MCF 10A (cell line): Measurements from ENCODE around the gene SPAG8. TPM values are rescaled to one million over a fixed set of nuclear protein-coding genes. Genes with fewer than 3 reads are reported as not detected.
A peak's percentile ranks its signal among the peaks of the same experiment; 100 is the strongest.

Experiments used
- BruUV-seq: library from RNA; stranded (reverse); fragments of 400-500 nt; replicated peaks from 2 replicates; lab custom pipeline; 2021; lab: Mats Ljungman, UMichigan
- CTCF ChIA-PET: fragments of 300-600 bp; sonication (Branson Sonifier 250); formaldehyde crosslinking; extraction: SDS; loops from one replicate; lab custom pipeline; 2021; ENCODE audit warnings: antibody characterized with exemption, inconsistent platforms; lab: Yijun Ruan, JAX
- POLR2A ChIA-PET: fragments of 300-600, 350-650 bp; sonication (Branson Sonifier 250); formaldehyde crosslinking; extraction: SDS; loops from one replicate; lab custom pipeline; 2020; ENCODE audit warnings: antibody characterized with exemption, inconsistent platforms; lab: Yijun Ruan, JAX
- DNase-seq: peaks from one replicate; pipeline ENCODE4 v3.0.0-alpha.2; 2018; ENCODE audit not compliant: unreplicated experiment
- H3K27ac Mint-ChIP-seq: one replicate; pipeline ENCODE4 v1.8.0; 2022; ENCODE audit warnings: mild to moderate bottlenecking, low read depth, mixed read lengths; ENCODE audit not compliant: unreplicated experiment
- H3K27me3 Mint-ChIP-seq: one replicate; pipeline ENCODE4 v1.8.0; 2022; ENCODE audit warnings: mixed read lengths; ENCODE audit not compliant: insufficient read depth, unreplicated experiment
- H3K36me3 Mint-ChIP-seq: one replicate; pipeline ENCODE4 v1.8.0; 2022; ENCODE audit warnings: mild to moderate bottlenecking, moderate library complexity, mixed read lengths; ENCODE audit not compliant: insufficient read depth, unreplicated experiment
- H3K4me1 Mint-ChIP-seq: one replicate; pipeline ENCODE4 v1.8.0; 2022; ENCODE audit warnings: mixed read lengths; ENCODE audit not compliant: insufficient read depth, unreplicated experiment
- H3K4me3 Mint-ChIP-seq: one replicate; pipeline ENCODE4 v1.8.0; 2022; ENCODE audit warnings: mild to moderate bottlenecking, moderate library complexity, mixed read lengths; ENCODE audit not compliant: unreplicated experiment
- H3K9me3 Mint-ChIP-seq: one replicate; pipeline ENCODE4 v1.8.0; 2022; ENCODE audit warnings: mixed read lengths; ENCODE audit not compliant: unreplicated experiment
- CTCF ChIP-seq: fragments of 200-600 bp; IDR thresholded peaks from one replicate; pipeline ENCODE4 v1.8.0; 2022; ENCODE audit warnings: antibody characterized with exemption, mild to moderate bottlenecking; ENCODE audit not compliant: unreplicated experiment
- intact Hi-C: fragments of 100-400 bp; cut with micrococcal nuclease; formaldehyde crosslinking; loops from 2 replicates; pipeline ENCODE4 v1.14.1; 2022
- total RNA-seq: library from RNA; stranded (reverse); gene quantifications from 2 replicates; pipeline ENCODE4 v1.2.3, GENCODE V29; 2022

SPAG8 gene
- total RNA-seq, 1 experiment from 2014 or later: 1.1 TPM

GRCh38 chr9:35776018-35776417 lies 36.0 kb downstream of the SPAG8 start:
- no peak for DNase-seq
- Mint-ChIP-seq H3K4me1 (no peaks in the 10 kb centered on the region), H3K27me3 (no peaks in the 10 kb centered on the region), H3K4me3 (no peak overlapping the region), H3K27ac (no peak overlapping the region), H3K36me3 (peaks cover 10% of the 10 kb centered on the region), H3K9me3 (no peaks in the 10 kb centered on the region)
- POLR2A ChIA-PET: interaction anchor here (0.9 to 1.2 kb wide), 2 partner anchors 44 to 114 kb away, joined by 3 to 4 read pairs; partner anchors contain the start of genes CREB3 and TLN1
- TF ChIP-seq CTCF: no peak
- intact Hi-C loops: no loop called here
- no TSS peak for BruUV-seq
- CTCF ChIA-PET: interaction anchor here (0.6 to 2.1 kb wide), 8 partner anchors 13 to 948 kb away, joined by 3 to 15 read pairs (median 4); partner anchors contain the start of gene PIGO

GRCh38 chr9:35774907-35775635 lies 37.0 kb downstream of the SPAG8 start:
- H3K36me3 Mint-ChIP-seq: peaks cover 5% of the 10 kb centered on the region
- ChIA-PET CTCF (interaction anchor here (0.6 to 2.1 kb wide), 8 partner anchors 14 to 679 kb away, joined by 3 to 15 read pairs (median 3); partner anchors contain the start of gene PIGO), POLR2A (interaction anchor here (0.9 to 1.3 kb wide), 3 partner anchors 25 to 115 kb away, joined by 3 to 5 read pairs (median 4); partner anchors contain the start of genes CREB3 and TLN1)
- H3K27me3 Mint-ChIP-seq: no peaks in the 10 kb centered on the region
- no peaks in the 10 kb centered on the region for H3K4me1 Mint-ChIP-seq
- intact Hi-C loops: no loop called here
- no peak overlapping the region for H3K4me3 Mint-ChIP-seq
- no peak for DNase-seq
- no peaks in the 10 kb centered on the region for H3K9me3 Mint-ChIP-seq
- BruUV-seq: no TSS peak
- TF ChIP-seq CTCF: no peak
- H3K27ac Mint-ChIP-seq: no peak overlapping the region

GRCh38 chr9:35771943-35772342 lies 40.1 kb downstream of the SPAG8 start:
- Mint-ChIP-seq H3K4me3 (no peak overlapping the region), H3K27me3 (no peaks in the 10 kb centered on the region), H3K27ac (no peak overlapping the region), H3K4me1 (no peaks in the 10 kb centered on the region), H3K9me3 (no peaks in the 10 kb centered on the region), H3K36me3 (peaks cover 5% of the 10 kb centered on the region)
- BruUV-seq: no TSS peak
- TF ChIP-seq CTCF: no peak
- DNase-seq: peak; percentile 70
- POLR2A ChIA-PET: interaction anchor here (0.6 to 3.3 kb wide), 15 partner anchors 11 to 849 kb away, joined by 3 to 24 read pairs (median 4); partner anchors contain the start of genes ARHGEF39, CREB3, RGP1 and TLN1
- CTCF ChIA-PET: interaction anchor here (0.8 to 2.4 kb wide), 10 partner anchors 10 to 139 kb away, joined by 3 to 9 read pairs (median 5); partner anchors contain the start of genes GBA2 and RGP1
- intact Hi-C loops: no loop called here

GRCh38 chr9:35771534-35771933 lies 40.5 kb downstream of the SPAG8 start:
- H3K27ac Mint-ChIP-seq: no peak overlapping the region
- TF ChIP-seq CTCF: no peak
- H3K27me3 Mint-ChIP-seq: no peaks in the 10 kb centered on the region
- H3K36me3 Mint-ChIP-seq: peaks cover 2% of the 10 kb centered on the region
- no TSS peak for BruUV-seq
- no peak overlapping the region for H3K4me3 Mint-ChIP-seq
- no peaks in the 10 kb centered on the region for H3K9me3 Mint-ChIP-seq
- CTCF ChIA-PET: interaction anchor here (0.6 to 2.4 kb wide), 9 partner anchors 10 to 438 kb away, joined by 3 to 9 read pairs (median 5); partner anchors contain the start of genes GBA2 and RGP1
- DNase-seq: peak; percentile 54
- H3K4me1 Mint-ChIP-seq: no peaks in the 10 kb centered on the region
- POLR2A ChIA-PET: interaction anchor here (0.6 to 3.3 kb wide), 15 partner anchors 11 to 255 kb away, joined by 3 to 24 read pairs (median 4); partner anchors contain the start of genes ARHGEF39, CREB3, RGP1 and TLN1
- intact Hi-C loops: no loop called here
